Suprapubic skin (tissue), 4 donors: ENCODE data around the gene METRNL. TPM values are rescaled to one million over a fixed set of nuclear protein-coding genes. Genes with fewer than 3 reads are reported as not detected.

ENCODE experiments used
- DNase-seq, 2 donors: peaks; one replicate each; pipeline ENCODE4 v3.0.0-alpha.2; 2019; ENCODE audit warnings: low spot score in 2 of 2
- H3K27ac ChIP-seq: fragments of 200-600 bp; sonication (generic); one replicate; pipeline ENCODE4 v1.5.1; 2019
- H3K27me3 ChIP-seq: fragments of 200-600 bp; sonication (generic); one replicate; pipeline ENCODE4 v1.5.1; 2019
- H3K36me3 ChIP-seq: fragments of 200-600 bp; sonication (generic); one replicate; pipeline ENCODE4 v1.5.1; 2019
- H3K4me1 ChIP-seq: fragments of 200-600 bp; sonication (generic); one replicate; pipeline ENCODE4 v1.5.1; 2019
- H3K4me3 ChIP-seq: fragments of 200-600 bp; sonication (generic); one replicate; pipeline ENCODE4 v1.5.1; 2019; ENCODE audit warnings: mild to moderate bottlenecking
- H3K9me3 ChIP-seq: fragments of 200-600 bp; sonication (generic); one replicate; pipeline ENCODE4 v1.5.1; 2019
- CTCF ChIP-seq, 2 donors: fragments of 200-600 bp in 1 of 2; fragments of 450-650 bp in 1 of 2; sonication (generic) in 1 of 2; IDR thresholded peaks; one replicate each; pipeline ENCODE4 v1.5.1; 2016 to 2019; ENCODE audit warnings: antibody characterized with exemption in 2 of 2, mild to moderate bottlenecking in 1 of 2, moderate library complexity in 1 of 2
- EP300 ChIP-seq: sonication (generic); formaldehyde crosslinking; IDR thresholded peaks from one replicate; pipeline ENCODE4 v1.6.1; 2017; ENCODE audit warnings: antibody characterized with exemption
- POLR2A ChIP-seq, 2 donors: fragments of 450-650 bp; IDR thresholded peaks; one replicate each; pipeline ENCODE4 v1.6.1; 2017; ENCODE audit warnings: antibody characterized with exemption in 2 of 2, mild to moderate bottlenecking in 2 of 2, moderate library complexity in 2 of 2
- POLR2AphosphoS5 ChIP-seq, 3 donors: sonication (generic); formaldehyde crosslinking; IDR thresholded peaks; one replicate each; pipeline ENCODE4 v1.6.1; 2017; ENCODE audit warnings: antibody characterized with exemption in 3 of 3
- WGBS: methylation state at CpG from one replicate; pipeline ENCODE4 v1.1.5; 2018; 5-methylcytosine and 5-hydroxymethylcytosine counted together
- total RNA-seq, 4 donors: library from RNA; depleted of rRNA; stranded (reverse); fragments of >200 nt; gene quantifications; one replicate each; pipeline ENCODE4 v1.1.0, GENCODE V29; 2016

Gene METRNL
- total RNA-seq, 4 donors from 2014 or later, result 59.1 to 222 (median 155) TPM

DNA sequence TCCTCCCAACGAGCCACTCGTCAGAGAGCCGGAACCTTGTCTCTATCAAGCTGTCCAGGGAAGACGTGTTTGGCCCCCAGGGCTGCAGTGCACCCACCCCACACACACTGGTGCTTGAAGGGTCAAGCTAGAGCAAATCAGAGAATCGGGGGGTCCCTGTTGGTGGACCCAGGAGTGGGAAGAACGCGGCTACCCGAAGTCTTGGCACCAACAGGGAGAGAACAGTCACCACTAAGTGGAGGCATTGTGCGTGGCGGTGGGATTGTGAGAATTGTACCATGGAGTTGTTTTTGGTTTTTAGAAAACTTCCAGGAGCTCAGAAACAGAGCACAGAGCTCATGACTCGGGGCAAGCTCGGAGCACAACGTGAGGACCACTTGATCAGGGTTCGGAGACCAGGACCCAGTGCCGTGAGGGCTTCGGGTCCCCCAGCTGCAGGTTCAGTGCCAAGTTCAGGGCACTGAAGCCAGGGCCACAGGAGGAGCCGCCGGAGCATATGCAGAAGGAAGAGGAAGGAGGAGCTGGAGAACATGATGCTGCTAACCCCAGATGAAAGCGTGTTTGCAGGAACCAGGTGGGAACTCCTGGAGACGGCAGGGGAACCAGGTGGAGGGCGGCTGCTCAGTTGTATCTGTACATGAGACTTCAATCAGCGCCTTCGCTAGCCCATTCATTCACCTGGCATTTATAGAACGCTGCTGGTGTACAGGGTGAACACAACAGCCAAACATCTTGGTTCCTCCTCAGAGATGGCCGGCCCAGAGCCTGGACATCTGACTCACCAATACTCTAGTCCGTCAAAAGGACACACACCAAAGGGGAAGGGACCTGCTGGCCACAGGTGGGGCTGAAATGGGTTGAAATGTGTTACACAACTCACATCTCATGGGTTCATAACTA lies 42.8 kb downstream of the METRNL start:
- DNase-seq, result peak; percentile 68 to 79

GRCh38 chr17:83122834-83123233 lies 43.4 kb downstream of the METRNL start:
- Histone ChIP-seq H3K27me3 (peaks cover 24% of the 10 kb centered on the region), H3K36me3 (no peaks in the 10 kb centered on the region), H3K4me3 (no peak overlapping the region), H3K27ac (peak overlapping the region; percentile 1), H3K4me1 (peaks cover 21% of the 10 kb centered on the region), H3K9me3 (no peaks in the 10 kb centered on the region)
- 70% methylated on average over 16 of the region's 16 CpGs for whole genome bisulfite sequencing
- TF ChIP-seq POLR2AphosphoS5 (IDR thresholded peaks at IDR 0.05) (no peak), POLR2A (IDR thresholded peaks at IDR 0.05) (no peak), CTCF (IDR thresholded peaks at IDR 0.05) (no peak), EP300 (no peak)
- peak; percentile 79 to 85 for DNase-seq

More for the DNA sequence above, 42.8 kb downstream of the METRNL start:
- Histone ChIP-seq H3K36me3 (no peaks in the 10 kb centered on the region), H3K27ac (peak overlapping the region; percentile 45), H3K27me3 (peaks cover 24% of the 10 kb centered on the region), H3K9me3 (no peaks in the 10 kb centered on the region), H3K4me1 (peaks cover 21% of the 10 kb centered on the region), H3K4me3 (no peak overlapping the region)
- WGBS, result 72% methylated on average over 26 of the region's 26 CpGs
- TF ChIP-seq CTCF (IDR thresholded peaks at IDR 0.05), result no peak
- TF ChIP-seq POLR2AphosphoS5 (IDR thresholded peaks at IDR 0.05), result no peak
- no peak for TF ChIP-seq POLR2A (IDR thresholded peaks at IDR 0.05)
- no peak for TF ChIP-seq EP300

- H3K27ac ChIP-seq, result no peak overlapping the region
- TF ChIP-seq POLR2AphosphoS5 (IDR thresholded peaks at IDR 0.05) (no peak), POLR2A (IDR thresholded peaks at IDR 0.05) (no peak), EP300 (no peak), CTCF (IDR thresholded peaks at IDR 0.05) (no peak)
- H3K9me3 ChIP-seq, result no peaks in the 10 kb centered on the region
- peaks cover 18% of the 10 kb centered on the region for H3K4me1 ChIP-seq
- H3K36me3 ChIP-seq, result no peaks in the 10 kb centered on the region
- peak; percentile 58 to 65 for DNase-seq
- H3K27me3 ChIP-seq, result peaks cover 26% of the 10 kb centered on the region
- WGBS, result 92% methylated on average over 15 of the region's 25 CpGs
- no peak overlapping the region for H3K4me3 ChIP-seq
Observed at GRCh38 chr17:83123896-83124801, 44.7 kb downstream of the METRNL start.

DNA sequence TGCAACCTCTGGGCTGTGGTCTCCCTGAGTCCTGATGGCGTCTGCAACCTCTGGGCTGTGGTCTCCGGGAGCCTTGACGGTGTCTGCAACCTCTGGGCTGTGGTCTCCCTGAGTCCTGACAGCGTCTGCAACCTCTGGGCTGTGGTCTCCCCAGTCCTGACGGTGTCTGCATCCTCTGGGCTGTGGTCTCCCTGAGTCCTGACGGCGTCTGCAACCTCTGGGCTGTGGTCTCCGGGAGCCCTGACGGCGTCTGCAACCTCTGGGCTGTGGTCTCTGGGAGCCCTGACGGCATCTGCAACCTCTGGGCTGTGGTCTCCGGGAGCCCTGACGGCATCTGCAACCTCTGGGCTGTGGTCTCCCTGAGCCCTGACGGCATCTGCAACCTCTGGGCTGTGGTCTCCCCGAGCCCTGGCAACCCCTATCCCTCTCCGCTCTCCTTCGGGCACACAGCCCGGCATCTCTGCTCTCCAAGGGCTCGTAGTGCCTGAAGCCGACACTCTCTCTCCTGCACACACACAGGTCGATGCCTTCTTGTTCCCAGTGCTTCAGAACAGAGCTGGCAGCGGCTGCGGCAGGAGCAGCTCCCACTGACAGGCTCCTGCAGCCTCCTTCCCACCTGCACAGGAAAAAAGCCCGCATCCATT lies 45.6 kb downstream of the METRNL start:
- Histone ChIP-seq H3K4me3 (no peak overlapping the region), H3K4me1 (peaks cover 18% of the 10 kb centered on the region), H3K9me3 (no peaks in the 10 kb centered on the region), H3K27ac (peak overlapping the region; percentile 60), H3K36me3 (no peaks in the 10 kb centered on the region), H3K27me3 (peaks cover 26% of the 10 kb centered on the region)
- peak; percentile 54 to 62 for DNase-seq
- 72% methylated on average over 14 of the region's 24 CpGs for WGBS
- TF ChIP-seq POLR2A (IDR thresholded peaks at IDR 0.05), result no peak
- TF ChIP-seq CTCF (IDR thresholded peaks at IDR 0.05), result no peak
- no peak for TF ChIP-seq EP300
- no peak for TF ChIP-seq POLR2AphosphoS5 (IDR thresholded peaks at IDR 0.05)
